ENCODE data around the gene PRDM5. TPM values are rescaled to one million over a fixed set of nuclear protein-coding genes. Genes with fewer than 3 reads are reported as not detected.

The PRDM5 gene
- total and polyA plus RNA-seq, 12 donors, result 3.4 to 26.1 (median 12.3) TPM

- no peak overlapping the region for H3K4me3 ChIP-seq
- peaks cover 0 to 4% of the 10 kb centered on the region in 2 donors for H3K4me1 ChIP-seq (replicated peaks in 1 of 2)
- TF ChIP-seq POLR2A (IDR thresholded peaks at IDR 0.05), result no peak
- no peak overlapping the region for H3K27ac ChIP-seq
- intact Hi-C loops (cut with DNase I), result loop anchor here in 1 of 2 donors (10.0 kb wide), 1 partner anchor 208 kb away; the partner anchor contains the start of gene PRDM5
- no peaks in the 10 kb centered on the region for H3K27me3 ChIP-seq
- 92 to 100% (median 93%) methylated on average over 1 of the region's 1 CpG for WGBS, 4 donors
- H3K9me3 ChIP-seq (replicated peaks in 1 of 3), result no peaks in the 10 kb centered on the region
- H3K36me3 ChIP-seq (replicated peaks in 1 of 2), result no peaks in the 10 kb centered on the region
- DNase-seq, result no peak
Observed at GRCh38 chr4:120716346-120716745, 206.2 kb downstream of the PRDM5 start.

GRCh38 chr4:120714417-120715010, 208.0 kb downstream of the PRDM5 start:
- H3K4me1 ChIP-seq (replicated peaks in 1 of 2), result peaks cover 0 to 4% of the 10 kb centered on the region in 2 donors
- no peak overlapping the region for H3K27ac ChIP-seq
- 69 to 77% (median 73%) methylated on average over 4 of the region's 4 CpGs for whole genome bisulfite sequencing, 4 donors
- no peak overlapping the region for H3K4me3 ChIP-seq
- intact Hi-C loops (cut with DNase I), result loop anchor here in 1 of 2 donors (10.0 kb wide), 1 partner anchor 210 kb away; the partner anchor contains the start of gene PRDM5
- DNase-seq, result no peak
- no peaks in the 10 kb centered on the region for H3K27me3 ChIP-seq
- H3K9me3 ChIP-seq (replicated peaks in 1 of 3), result no peaks in the 10 kb centered on the region
- TF ChIP-seq CTCF (IDR thresholded peaks at IDR 0.05) (no peak), POLR2A (IDR thresholded peaks at IDR 0.05) (no peak)
- no peaks in the 10 kb centered on the region for H3K36me3 ChIP-seq (replicated peaks in 1 of 2)

GRCh38 chr4:120709991-120710390, 212.5 kb downstream of the PRDM5 start:
- Histone ChIP-seq H3K9me3 (replicated peaks in 1 of 3) (no peaks in the 10 kb centered on the region), H3K4me1 (replicated peaks in 1 of 2) (no peaks in the 10 kb centered on the region), H3K27me3 (no peaks in the 10 kb centered on the region), H3K4me3 (no peak overlapping the region), H3K36me3 (replicated peaks in 1 of 2) (no peaks in the 10 kb centered on the region), H3K27ac (no peak overlapping the region)
- intact Hi-C loops (cut with DNase I), result loop anchor here in 1 of 2 donors (10.0 kb wide), 1 partner anchor 215 kb away; the partner anchor contains the start of gene PRDM5
- WGBS, 4 donors, result 82 to 91% (median 90%) methylated on average over 3 of the region's 3 CpGs
- DNase-seq, result no peak
- TF ChIP-seq CTCF (IDR thresholded peaks at IDR 0.05) (no peak), POLR2A (IDR thresholded peaks at IDR 0.05) (no peak)

- Histone ChIP-seq H3K9me3 (replicated peaks in 1 of 3) (no peaks in the 10 kb centered on the region), H3K27ac (no peak overlapping the region), H3K36me3 (replicated peaks in 1 of 2) (no peaks in the 10 kb centered on the region), H3K27me3 (no peaks in the 10 kb centered on the region), H3K4me3 (no peak overlapping the region), H3K4me1 (replicated peaks in 1 of 2) (no peaks in the 10 kb centered on the region)
- no peak for TF ChIP-seq POLR2A (IDR thresholded peaks at IDR 0.05)
- TF ChIP-seq CTCF (IDR thresholded peaks at IDR 0.05), result no peak
- DNase-seq, result no peak
- 85 to 97% (median 92%) methylated on average over 6 of the region's 6 CpGs for WGBS, 4 donors
- intact Hi-C loops (cut with DNase I), result no loop called here
Observed at GRCh38 chr4:120704538-120704937, 218.0 kb downstream of the PRDM5 start.

GRCh38 chr4:120703908-120704307, 218.6 kb downstream of the PRDM5 start:
- H3K9me3 ChIP-seq (replicated peaks in 1 of 3), result no peaks in the 10 kb centered on the region
- TF ChIP-seq POLR2A (IDR thresholded peaks at IDR 0.05), result no peak
- TF ChIP-seq CTCF (IDR thresholded peaks at IDR 0.05), result no peak
- no peaks in the 10 kb centered on the region for H3K36me3 ChIP-seq (replicated peaks in 1 of 2)
- DNase-seq, result no peak
- WGBS, 4 donors, result 68 to 83% (median 77%) methylated on average over 1 of the region's 1 CpG
- H3K4me3 ChIP-seq, result no peak overlapping the region
- intact Hi-C loops (cut with DNase I), result no loop called here
- H3K27ac ChIP-seq, result no peak overlapping the region
- H3K4me1 ChIP-seq (replicated peaks in 1 of 2), result no peaks in the 10 kb centered on the region
- no peaks in the 10 kb centered on the region for H3K27me3 ChIP-seq
